ENCODE measurements around the gene PARM1.

Gene PARM1

GRCh38 chr4:74932832-74933561, at the start of gene PARM1:
Gene PARM1 (plus strand): TSS chr4:74933116. CDS start chr4:74933328, 212 bp downstream.
- peak; percentile 57 to 60 for ATAC-seq

GRCh38 chr4:74884266-74884665, 48.6 kb upstream of the PARM1 start:
- no peak for ATAC-seq

- no peak for ATAC-seq
These were observed 46.4 kb upstream of the PARM1 start for GRCh38 chr4:74886484-74886883.

- no peak for ATAC-seq
These were observed 42.6 kb upstream of the PARM1 start for GRCh38 chr4:74890341-74890740.

- no peak for ATAC-seq
These were observed 41.9 kb upstream of the PARM1 start for GRCh38 chr4:74891037-74891436.

- no peak for ATAC-seq
These were observed 39.7 kb upstream of the PARM1 start for GRCh38 chr4:74893171-74893570.

GRCh38 chr4:74896595-74896994, 36.3 kb upstream of the PARM1 start:
- ATAC-seq, result no peak

GRCh38 chr4:74897386-74897785, 35.5 kb upstream of the PARM1 start:
- no peak for ATAC-seq

GRCh38 chr4:74900862-74901261, 32.1 kb upstream of the PARM1 start:
- no peak for ATAC-seq

- ATAC-seq, result no peak
These were observed 28.3 kb upstream of the PARM1 start for GRCh38 chr4:74904509-74905065.

- ATAC-seq, result no peak
These were observed 26.1 kb upstream of the PARM1 start for GRCh38 chr4:74906771-74907170.

- no peak for ATAC-seq
These were observed 13.1 kb upstream of the PARM1 start for GRCh38 chr4:74919783-74920182.

- no peak for ATAC-seq
These were observed 12.2 kb upstream of the PARM1 start for GRCh38 chr4:74920704-74921103.

- no peak for ATAC-seq
These were observed 11.4 kb upstream of the PARM1 start for GRCh38 chr4:74921490-74921889.

- no peak for ATAC-seq
These were observed 6.9 kb upstream of the PARM1 start for GRCh38 chr4:74926007-74926406.

- no peak for ATAC-seq
These were observed 2.8 kb upstream of the PARM1 start for GRCh38 chr4:74930162-74930561.

- ATAC-seq, result no peak
These were observed 1.5 kb upstream of the PARM1 start for GRCh38 chr4:74931376-74931775.

- no peak for ATAC-seq
These were observed 906 bp upstream of the PARM1 start for GRCh38 chr4:74932010-74932409.

GRCh38 chr4:74933562-74934015, 673 bp downstream of the PARM1 start:
- ATAC-seq, result no peak

- no peak for ATAC-seq
These were observed 1.3 kb downstream of the PARM1 start for GRCh38 chr4:74934016-74934831.

- no peak for ATAC-seq
These were observed 2.0 kb downstream of the PARM1 start for GRCh38 chr4:74934888-74935287.

- ATAC-seq, result no peak
These were observed 8.2 kb downstream of the PARM1 start for GRCh38 chr4:74941123-74941522.

GRCh38 chr4:74942251-74942917, 9.5 kb downstream of the PARM1 start:
- no peak for ATAC-seq
